Epithelial cell of umbilical artery (primary cell): Measurements from ENCODE around the gene ECHDC1. TPM values are rescaled to one million over a fixed set of nuclear protein-coding genes. Genes with fewer than 3 reads are reported as not detected.

Experiments
- total RNA-seq: library from RNA; depleted of rRNA; stranded (reverse); fragments of >200 nt; gene quantifications from 2 replicates; pipeline ENCODE4 v1.2.3, GENCODE V29; 2014

ECHDC1 gene, protein sequence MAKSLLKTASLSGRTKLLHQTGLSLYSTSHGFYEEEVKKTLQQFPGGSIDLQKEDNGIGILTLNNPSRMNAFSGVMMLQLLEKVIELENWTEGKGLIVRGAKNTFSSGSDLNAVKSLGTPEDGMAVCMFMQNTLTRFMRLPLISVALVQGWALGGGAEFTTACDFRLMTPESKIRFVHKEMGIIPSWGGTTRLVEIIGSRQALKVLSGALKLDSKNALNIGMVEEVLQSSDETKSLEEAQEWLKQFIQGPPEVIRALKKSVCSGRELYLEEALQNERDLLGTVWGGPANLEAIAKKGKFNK
- 45.1 and 57.6 TPM in 2 replicates for total RNA-seq

DNA sequence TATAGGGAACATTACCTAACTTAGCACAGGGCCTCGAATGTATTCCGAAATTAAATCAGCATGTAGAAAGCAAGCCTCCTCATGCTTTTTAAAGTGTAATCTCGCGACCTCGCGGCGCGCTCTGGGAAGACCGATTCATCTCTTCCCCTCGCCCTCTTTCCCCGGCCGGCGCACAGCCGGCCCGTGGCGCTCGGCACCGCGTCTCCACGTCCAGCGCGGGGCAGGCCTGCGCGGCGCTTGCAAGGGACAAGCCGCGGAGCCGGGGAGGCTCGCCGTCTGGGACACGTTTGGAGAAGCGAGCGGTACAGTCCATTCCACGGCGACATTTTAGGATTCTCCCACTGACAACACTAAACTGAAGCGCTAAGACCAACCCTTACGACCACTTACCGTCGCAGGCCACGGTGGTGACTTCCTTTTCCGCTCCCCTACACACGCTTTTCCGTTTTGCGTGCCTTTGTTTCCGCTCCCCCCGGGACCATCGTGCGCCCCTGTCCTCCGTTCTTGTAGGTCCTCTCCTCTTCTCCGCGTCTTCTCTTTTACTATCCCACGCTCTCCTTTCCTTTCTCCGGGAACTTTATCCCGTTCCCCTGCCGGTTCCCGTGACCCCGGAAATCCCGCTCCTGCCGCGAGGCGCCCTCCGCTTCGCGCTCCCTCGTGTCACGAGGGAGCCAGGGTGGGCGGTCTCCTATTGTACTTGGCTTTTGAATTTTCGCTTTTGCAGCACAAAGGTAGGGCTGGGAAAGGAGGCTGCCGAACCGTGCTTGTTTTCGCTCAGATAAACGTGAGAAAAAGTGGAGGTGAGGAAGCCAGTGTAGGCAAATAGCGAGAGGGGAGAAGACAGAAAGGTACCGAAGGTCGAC, at the start of gene ECHDC1:
ECHDC1 (minus strand) TSS at position 664 of the 863 bp plus-strand sequence. CDS start 12,581 bp downstream, outside the sequence.

DNA sequence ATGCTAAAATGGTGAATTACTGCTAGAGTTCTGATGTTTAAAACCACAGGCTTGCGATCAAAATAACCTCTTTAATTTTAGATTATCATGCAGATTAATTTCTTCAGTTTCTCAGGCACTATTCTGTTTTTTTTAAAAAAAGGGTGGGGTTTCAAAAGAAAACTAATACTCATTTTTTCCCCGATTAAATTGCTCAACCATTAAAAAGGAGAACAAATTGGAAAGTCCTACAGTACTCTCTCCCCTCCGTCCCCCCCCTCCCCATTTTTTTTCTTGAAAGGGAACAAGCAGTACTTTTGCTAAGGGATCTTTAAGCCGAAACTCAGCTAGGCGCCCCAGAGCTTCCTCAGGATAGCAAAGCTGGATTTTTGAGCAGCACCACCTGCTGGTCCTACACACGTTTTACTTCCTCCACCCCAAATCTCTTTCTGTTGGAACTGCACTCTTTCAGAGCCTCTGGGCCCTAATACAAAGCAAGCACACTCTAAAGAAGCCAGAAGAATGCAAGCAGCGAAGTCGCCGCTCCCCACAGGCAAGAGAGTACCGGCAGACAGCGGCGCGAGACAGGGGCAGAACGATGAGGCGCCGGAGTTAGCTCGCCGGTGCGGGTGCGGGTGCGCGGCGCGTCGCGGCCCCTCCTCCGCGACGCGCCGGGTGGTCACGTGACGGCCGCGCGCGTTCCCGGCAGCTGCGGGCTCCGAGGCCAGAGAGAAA, 77.1 kb downstream of the ECHDC1 start, which contains the start of gene RNF146:
RNF146 (plus strand) TSS at position 687 of the 714 bp plus-strand sequence. CDS start 13,475 bp downstream, outside the sequence.

Other genes with a start within 250 kb of the ECHDC1 start
- gene RSPO3, start 224.9 kb downstream of the ECHDC1 start, total RNA-seq, result 5.8 and 6.1 TPM in 2 replicates
- gene RNF146, start 76.7 kb downstream of the ECHDC1 start, total RNA-seq, result 42.6 and 48.3 TPM in 2 replicates
- not detected in 2 replicates for gene KIAA0408, start 115.8 kb upstream of the ECHDC1 start, total RNA-seq
- gene C6orf58, start 233.6 kb upstream of the ECHDC1 start, total RNA-seq, result not detected in 2 replicates